Stimulated activated CD4-positive, alpha-beta T cell treated with anti-CD3 and anti-CD28 coated beads, Interleukin-15, amount 100 ng/mL, for 1 hour (primary cell): ENCODE results near the gene ALDH1L2.

Experiments
- DNase-seq, 2 donors: peaks; one replicate each; pipeline ENCODE4 v3.0.0-alpha.2; 2020; ENCODE audit warnings: low read depth in 1 of 2, low spot score in 1 of 2

ALDH1L2 gene

GRCh38 chr12:105036937-105037649 lies 47.2 kb downstream of the ALDH1L2 start:
- no peak for DNase-seq

GRCh38 chr12:105033851-105034250 lies 50.4 kb downstream of the ALDH1L2 start:
- DNase-seq = no peak

- DNase-seq = no peak
Observed at GRCh38 chr12:105032703-105033357, 51.4 kb downstream of the ALDH1L2 start.

- DNase-seq = no peak
Observed at GRCh38 chr12:105030820-105031807, 53.1 kb downstream of the ALDH1L2 start.

GRCh38 chr12:105026411-105026810 lies 57.8 kb downstream of the ALDH1L2 start:
- DNase-seq = no peak

- no peak for DNase-seq
Observed at GRCh38 chr12:105025890-105026289, 58.4 kb downstream of the ALDH1L2 start.

- DNase-seq = no peak
Observed at GRCh38 chr12:105024928-105025327, 59.3 kb downstream of the ALDH1L2 start.

- DNase-seq = no peak
Observed at GRCh38 chr12:105020241-105020962, 63.9 kb downstream of the ALDH1L2 start.

GRCh38 chr12:105018776-105019175 lies 65.5 kb downstream of the ALDH1L2 start:
- no peak for DNase-seq

- no peak for DNase-seq
Observed at GRCh38 chr12:105018012-105018411, 66.2 kb downstream of the ALDH1L2 start.

GRCh38 chr12:105015543-105015942 lies 68.7 kb downstream of the ALDH1L2 start:
- DNase-seq = no peak

GRCh38 chr12:105014603-105015002 lies 69.7 kb downstream of the ALDH1L2 start:
- no peak for DNase-seq

- no peak for DNase-seq
Observed at GRCh38 chr12:105013892-105014291, 70.4 kb downstream of the ALDH1L2 start.

- DNase-seq = no peak
Observed at GRCh38 chr12:105001476-105001875, 82.8 kb downstream of the ALDH1L2 start.

GRCh38 chr12:104999347-104999685 lies 84.9 kb downstream of the ALDH1L2 start:
- DNase-seq = no peak

- no peak for DNase-seq
Observed at GRCh38 chr12:104998423-104999346, 85.6 kb downstream of the ALDH1L2 start.

GRCh38 chr12:104997541-104997940 lies 86.7 kb downstream of the ALDH1L2 start:
- no peak for DNase-seq

GRCh38 chr12:104994336-104994735 lies 89.9 kb downstream of the ALDH1L2 start:
- DNase-seq = no peak

GRCh38 chr12:104991565-104992128 lies 92.6 kb downstream of the ALDH1L2 start:
- no peak for DNase-seq

- no peak for DNase-seq
Observed at GRCh38 chr12:104990950-104991349, 93.3 kb downstream of the ALDH1L2 start.
